HG03045 (cell line): ENCODE results near the gene ZNF691.
"Not testable (repeated sequence)": the region's sequence is repeated elsewhere in the genome, so short reads cannot be mapped to it uniquely, and the experiment has no call there.

Experiments used
- ATAC-seq: cut with Tn5 transposase; IDR thresholded peaks from one replicate; pipeline ENCODE4 v1.9.1; 2021; ENCODE audit warnings: mild to moderate bottlenecking, moderate library complexity; ENCODE audit not compliant: unreplicated experiment

The ZNF691 gene, protein sequence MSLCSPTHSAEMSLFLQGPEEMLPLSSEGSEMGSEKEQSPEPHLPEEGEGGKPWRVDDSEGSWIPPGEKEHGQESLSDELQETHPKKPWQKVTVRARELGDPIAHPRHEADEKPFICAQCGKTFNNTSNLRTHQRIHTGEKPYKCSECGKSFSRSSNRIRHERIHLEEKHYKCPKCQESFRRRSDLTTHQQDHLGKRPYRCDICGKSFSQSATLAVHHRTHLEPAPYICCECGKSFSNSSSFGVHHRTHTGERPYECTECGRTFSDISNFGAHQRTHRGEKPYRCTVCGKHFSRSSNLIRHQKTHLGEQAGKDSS

DNA sequence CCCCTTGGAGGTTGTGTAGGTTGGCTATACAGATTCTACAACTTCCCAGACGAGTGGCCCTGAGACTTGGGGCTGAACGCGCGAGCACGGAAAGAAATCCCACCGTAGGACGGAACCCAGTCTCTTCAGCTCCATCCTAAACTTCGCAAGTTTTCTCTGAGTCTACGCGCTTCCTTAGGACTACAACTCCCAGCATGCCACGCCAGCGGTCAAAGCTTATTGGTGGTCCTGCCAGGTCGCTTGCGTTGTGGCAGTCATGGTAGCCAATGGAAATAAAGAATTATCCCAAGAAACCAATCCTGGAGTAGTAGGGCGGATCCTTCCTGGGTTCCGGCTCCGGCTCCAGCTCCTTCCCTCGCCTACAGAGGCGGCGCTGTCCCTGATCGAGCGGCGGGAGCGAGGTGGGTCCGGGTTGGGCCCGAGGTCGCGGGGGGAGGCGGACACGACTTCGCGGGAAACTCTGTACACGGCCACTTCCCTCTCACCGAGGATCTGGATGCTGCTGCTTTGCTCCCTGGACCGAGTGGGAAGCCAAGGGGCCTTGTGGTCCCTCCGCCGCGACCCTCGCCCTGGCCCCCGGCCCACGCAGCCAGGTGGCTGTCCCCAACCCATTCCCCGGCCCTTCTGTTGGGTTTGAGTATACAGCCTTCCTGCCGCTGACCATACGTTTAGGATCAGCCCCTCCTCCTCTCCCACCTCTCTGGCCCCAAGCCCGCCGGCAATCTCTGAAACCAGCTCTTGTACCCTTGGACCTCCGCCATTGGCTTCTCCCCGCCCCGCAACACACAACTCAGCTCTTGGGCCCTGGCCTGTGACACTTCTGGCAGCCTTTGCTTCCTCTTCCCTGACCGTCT, at the start of gene ZNF691:
TSS of gene ZNF691 (plus strand) at position 357 of the 854 bp plus-strand sequence. CDS start 3,046 bp downstream, outside the sequence.
- peak; percentile 93 for ATAC-seq

DNA sequence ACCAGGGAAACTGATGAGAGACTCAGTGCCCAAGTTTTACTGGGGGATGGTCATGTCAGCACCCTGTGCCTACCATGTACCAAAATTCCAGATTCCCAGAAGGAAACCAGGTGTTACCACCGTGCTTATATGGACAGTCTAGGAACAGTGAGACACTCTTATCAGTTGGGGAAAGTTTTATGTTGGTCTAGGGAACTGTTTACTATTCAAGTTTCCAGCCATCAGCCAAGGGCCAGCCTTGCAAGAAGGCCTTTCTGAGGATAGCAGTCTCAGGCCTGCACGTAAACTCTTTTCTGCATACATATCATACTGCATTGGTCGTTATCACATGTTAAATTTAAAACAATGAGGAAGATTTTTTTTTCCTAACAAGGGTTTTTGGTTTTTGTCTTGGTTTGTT, 49.0 kb upstream of the ZNF691 start:
- ATAC-seq: no peak

GRCh38 chr1:42797979-42798378, 48.4 kb upstream of the ZNF691 start:
- ATAC-seq: no peak

- ATAC-seq: no peak
Measured at GRCh38 chr1:42801832-42802473, 44.5 kb upstream of the ZNF691 start.

GRCh38 chr1:42806171-42806570, 40.2 kb upstream of the ZNF691 start:
- ATAC-seq: no peak

- no peak for ATAC-seq
Measured at GRCh38 chr1:42806593-42806992, 39.8 kb upstream of the ZNF691 start.

GRCh38 chr1:42807056-42807668, 39.3 kb upstream of the ZNF691 start:
- no peak for ATAC-seq

- ATAC-seq: not testable (repeated sequence)
Measured at GRCh38 chr1:42814815-42815214, 31.6 kb upstream of the ZNF691 start.

- peak; percentile 4 for ATAC-seq
Measured at GRCh38 chr1:42815941-42816584, 30.4 kb upstream of the ZNF691 start.

DNA sequence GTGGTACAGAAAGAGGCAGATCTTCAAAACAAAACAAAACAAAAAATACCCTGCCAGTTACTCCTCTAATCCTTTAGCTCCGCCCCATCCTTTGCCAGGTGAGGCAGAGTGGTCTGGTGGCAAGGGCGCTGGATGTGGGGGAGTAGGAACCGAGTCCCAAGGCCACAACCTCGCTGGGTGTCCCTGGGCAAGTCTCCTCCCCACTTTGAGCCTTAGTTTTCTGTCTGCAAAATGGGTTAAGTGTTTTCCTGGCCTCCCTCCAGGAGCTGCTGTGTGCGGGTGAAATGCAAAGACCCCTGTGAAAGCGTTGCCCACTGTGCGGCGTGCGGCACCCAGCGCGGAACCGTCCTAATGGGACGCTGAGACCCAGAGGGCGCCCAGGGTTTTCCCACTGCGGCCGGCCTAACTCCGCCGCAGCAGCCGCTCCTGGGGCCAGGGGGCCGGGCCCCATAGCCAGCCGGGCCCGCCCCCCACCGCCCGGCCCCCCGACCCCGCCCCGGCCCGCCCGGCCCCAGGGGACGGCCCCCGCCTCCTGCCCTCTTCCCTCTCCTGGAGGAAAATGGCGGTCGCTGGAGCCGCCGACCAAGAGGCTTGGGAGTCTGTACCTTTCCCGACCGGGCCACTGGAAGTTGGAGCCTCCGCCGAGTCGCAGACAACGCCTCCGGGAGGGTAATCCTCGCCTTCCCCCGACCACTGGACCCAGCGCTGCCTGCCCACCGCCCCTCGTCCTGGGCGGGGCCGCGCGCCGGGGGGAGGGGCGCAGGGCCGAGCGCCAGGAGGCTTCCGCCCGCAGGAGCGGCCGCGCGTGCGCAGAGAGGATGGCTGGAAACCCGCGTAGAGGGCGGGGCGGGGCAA, 29.6 kb upstream of the ZNF691 start, which contains the start of the genes ERMAP and SVBP:
TSS of gene ERMAP (plus strand) at position 538 of the 855 bp plus-strand sequence. CDS start 13,327 bp downstream, outside the sequence.
TSS of gene SVBP (minus strand) at position 813 of the 855 bp plus-strand sequence. CDS start 853 bp downstream, outside the sequence.
- peak; percentile 84 for ATAC-seq

DNA sequence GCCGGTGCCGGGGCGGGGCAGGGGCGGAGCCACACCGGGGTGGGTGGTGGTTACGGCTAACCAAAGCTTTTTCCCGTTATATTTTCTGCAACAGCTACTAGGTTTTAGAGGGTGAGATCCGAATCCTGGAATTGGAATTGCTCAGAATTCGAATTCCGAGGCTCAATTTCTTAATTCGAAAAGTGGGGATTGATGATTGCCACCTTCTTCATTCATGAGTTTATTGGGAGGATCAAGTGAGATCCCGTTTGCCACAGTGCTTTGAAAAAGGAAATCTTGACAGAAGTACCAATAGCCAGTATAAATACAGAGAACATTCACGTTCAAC, 29.0 kb upstream of the ZNF691 start:
- ATAC-seq: no peak

DNA sequence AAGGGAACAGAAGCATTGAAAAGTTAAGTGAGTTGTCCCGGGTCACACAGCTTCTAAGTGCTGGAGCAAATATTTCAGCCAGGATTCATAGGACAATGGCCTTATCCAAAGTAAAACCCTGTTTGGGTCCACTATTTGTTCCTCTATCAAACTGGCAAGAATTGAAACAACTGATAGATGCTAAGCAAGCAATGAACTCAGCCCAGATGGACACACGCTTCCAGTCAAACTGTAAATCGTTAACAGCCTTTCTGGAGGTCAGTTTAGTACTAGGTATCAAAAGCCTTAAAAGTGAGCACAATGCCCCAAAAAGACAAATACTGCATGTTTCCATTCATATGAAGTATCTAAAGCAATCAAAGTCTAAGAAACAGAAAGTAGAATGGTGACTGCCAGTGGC, 28.4 kb upstream of the ZNF691 start:
- no peak for ATAC-seq

DNA sequence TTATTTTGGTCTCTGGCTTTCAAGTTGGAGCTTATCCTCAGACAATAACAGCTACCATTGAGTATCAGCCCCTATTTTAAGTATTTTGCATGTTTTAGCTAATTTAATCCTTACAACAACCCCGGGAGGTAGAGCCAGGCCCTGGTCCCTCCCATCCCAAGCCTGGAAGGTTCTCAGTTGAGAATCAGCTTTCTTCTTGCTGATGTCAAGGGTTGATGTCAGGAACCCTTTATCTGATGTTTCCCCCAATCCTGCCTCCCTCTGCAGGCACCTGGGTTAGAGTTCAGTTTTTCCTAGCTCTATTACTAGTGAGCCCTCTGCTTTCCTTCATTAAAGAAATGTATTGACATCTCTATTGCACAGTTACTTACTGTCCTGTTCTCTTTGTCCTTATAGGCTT, 25.6 kb upstream of the ZNF691 start:
- no peak for ATAC-seq

GRCh38 chr1:42821690-42822089, 24.7 kb upstream of the ZNF691 start:
- no peak for ATAC-seq

DNA sequence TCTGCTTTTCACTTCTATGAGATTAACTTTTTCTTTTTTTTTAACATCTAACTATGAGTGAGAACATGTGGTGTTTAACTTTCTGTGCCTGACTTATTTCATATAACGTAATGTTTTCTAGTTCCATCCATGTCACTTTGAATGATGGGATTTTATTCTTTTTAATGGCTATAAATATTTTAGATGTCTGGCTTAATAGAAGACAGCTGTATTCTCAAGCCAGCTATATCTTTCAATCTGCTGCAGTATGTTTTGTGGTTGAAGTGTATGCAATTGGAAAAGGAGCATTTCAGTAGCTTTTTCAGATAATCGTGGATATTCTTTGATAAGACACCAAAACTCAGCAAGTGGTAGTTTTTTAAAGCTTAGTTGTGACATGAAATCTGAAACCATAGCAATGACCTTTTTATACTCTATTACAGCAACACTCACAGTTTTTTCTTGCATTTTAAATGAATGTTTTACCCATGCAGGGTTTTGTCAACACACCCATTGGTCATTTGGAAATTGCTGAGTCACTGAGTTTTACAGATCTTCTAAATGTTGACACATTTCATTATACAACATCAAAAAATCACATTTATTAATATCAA, 23.5 kb upstream of the ZNF691 start:
- ATAC-seq: no peak

- no peak for ATAC-seq
Measured at GRCh38 chr1:42824481-42825035, 21.9 kb upstream of the ZNF691 start.

DNA sequence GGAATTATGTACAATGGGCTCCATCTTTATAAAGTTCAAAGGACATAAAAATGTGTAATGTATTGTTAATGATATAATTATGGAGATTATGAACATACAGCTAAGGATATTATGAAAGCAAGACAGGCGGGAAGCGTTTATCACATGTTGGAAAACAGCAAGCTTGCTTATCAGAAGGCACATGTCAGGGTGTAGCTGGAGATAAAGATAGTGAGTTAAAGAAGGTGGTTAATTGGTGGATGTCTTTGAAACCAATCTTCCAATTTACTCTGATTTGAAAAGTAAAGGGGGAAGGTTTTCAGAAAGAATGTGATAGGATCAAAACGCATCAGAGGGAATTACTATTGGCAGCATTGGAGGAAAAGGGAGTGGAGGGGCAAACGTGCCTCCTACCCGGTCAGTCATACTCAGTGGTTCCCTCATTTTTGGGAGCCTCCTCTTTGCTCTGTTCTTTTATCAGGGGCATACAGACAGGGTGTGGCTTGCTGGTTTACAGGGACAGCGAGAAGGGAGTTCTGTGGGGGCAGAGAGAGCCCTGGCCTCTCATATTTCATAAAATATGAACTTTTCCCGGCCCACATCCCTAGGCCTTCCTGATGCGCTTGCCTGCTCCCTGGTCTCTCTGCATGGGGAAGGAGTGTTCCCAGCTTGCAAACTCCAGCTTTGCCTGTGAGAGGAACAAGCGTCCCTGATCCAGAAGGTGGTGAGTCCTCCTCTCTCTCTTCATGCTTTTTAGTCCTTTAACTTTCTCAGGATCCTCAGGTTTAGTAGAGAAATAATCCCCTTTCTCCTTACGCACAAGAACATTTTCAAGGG, 21.2 kb upstream of the ZNF691 start:
- ATAC-seq: no peak

- no peak for ATAC-seq
Measured at GRCh38 chr1:42830631-42831030, 15.8 kb upstream of the ZNF691 start.
